AG04450 (cell line): ENCODE results near the gene PRR20C. TPM values are rescaled to one million over a fixed set of nuclear protein-coding genes. Genes with fewer than 3 reads are reported as not detected.

ENCODE experiments used
- CTCF ChIA-PET: fragments of 300-600, 350-600 bp; formaldehyde crosslinking; extraction: SDS; loops from one replicate; lab custom pipeline; 2022; ENCODE audit warnings: antibody characterized with exemption, inconsistent platforms; lab: Charles Lee
- POLR2A ChIA-PET: fragments of 350-600 bp; formaldehyde crosslinking; extraction: SDS; loops from one replicate; lab custom pipeline; 2021; ENCODE audit warnings: antibody characterized with exemption, inconsistent platforms; lab: Yijun Ruan, JAX
- DNase-seq: peaks from one replicate; pipeline ENCODE4 v3.0.0-alpha.2; 2011; ENCODE audit warnings: low read depth, low spot score
- H3K27ac ChIP-seq: one replicate; pipeline ENCODE4 v1.5.1; 2012; ENCODE audit warnings: low read depth, low read length, control low read depth
- H3K27me3 ChIP-seq: one replicate; pipeline ENCODE4 v1.6.0; 2012; ENCODE audit warnings: low read length; ENCODE audit not compliant: control insufficient read depth, insufficient read depth
- H3K4me3 ChIP-seq: 2 replicates; pipeline ENCODE4 v1.5.1; 2011; ENCODE audit warnings: mild to moderate bottlenecking, low read depth, low read length, control low read depth
- H3K9me3 ChIP-seq: 2 replicates; pipeline ENCODE4 v1.5.1; 2012; ENCODE audit warnings: low read length; ENCODE audit not compliant: control insufficient read depth, insufficient read depth
- polyA plus RNA-seq: library from polyadenylated mRNA; depleted of rRNA; stranded (reverse); fragments of >200 nt; gene quantifications from 2 replicates; pipeline ENCODE4 v1.2.3, GENCODE V29; 2011; rRNA removed
- small RNA-seq: library from RNA; depleted of rRNA; stranded (forward); fragments of <200 nt; gene quantifications from one replicate; pipeline ENCODE3, GENCODE V24; 2012; ENCODE audit warnings: low read depth; ENCODE audit not compliant: insufficient read length
- TF ChIP-seq, protein P1 (sequence below): IDR thresholded peaks from 2 replicates; pipeline ENCODE4 v1.5.1; 2011; ENCODE audit warnings: low read depth, low read length, control low read depth, inconsistent platforms

PRR20C gene
- polyA plus RNA-seq, 1 experiment, result not detected

DNA sequence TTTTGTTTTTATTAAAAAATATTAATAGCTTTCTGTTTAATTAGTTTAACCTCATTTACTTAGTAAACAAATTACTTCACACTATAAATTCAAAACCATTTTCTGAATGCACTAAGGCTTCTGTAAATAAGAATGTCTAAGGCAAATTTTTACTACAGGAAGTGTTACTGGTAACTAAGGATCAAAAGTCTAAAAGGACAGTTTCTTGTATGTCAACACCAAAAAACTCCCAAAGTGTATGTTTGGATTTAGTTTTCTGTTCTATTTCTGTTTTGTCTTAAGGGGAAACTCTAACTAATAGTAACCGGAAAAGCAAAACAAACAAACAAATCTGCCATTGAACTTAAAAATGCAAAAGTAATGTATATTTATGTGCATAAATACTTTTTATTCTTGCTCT is 37.8 kb downstream of the PRR20C start:
- CTCF ChIA-PET, result no interaction called here
- no peak overlapping the region for H3K4me3 ChIP-seq
- no peak overlapping the region for H3K27ac ChIP-seq
- no peak for DNase-seq
- H3K9me3 ChIP-seq, result no peaks in the 10 kb centered on the region
- TF ChIP-seq, protein P1, sequence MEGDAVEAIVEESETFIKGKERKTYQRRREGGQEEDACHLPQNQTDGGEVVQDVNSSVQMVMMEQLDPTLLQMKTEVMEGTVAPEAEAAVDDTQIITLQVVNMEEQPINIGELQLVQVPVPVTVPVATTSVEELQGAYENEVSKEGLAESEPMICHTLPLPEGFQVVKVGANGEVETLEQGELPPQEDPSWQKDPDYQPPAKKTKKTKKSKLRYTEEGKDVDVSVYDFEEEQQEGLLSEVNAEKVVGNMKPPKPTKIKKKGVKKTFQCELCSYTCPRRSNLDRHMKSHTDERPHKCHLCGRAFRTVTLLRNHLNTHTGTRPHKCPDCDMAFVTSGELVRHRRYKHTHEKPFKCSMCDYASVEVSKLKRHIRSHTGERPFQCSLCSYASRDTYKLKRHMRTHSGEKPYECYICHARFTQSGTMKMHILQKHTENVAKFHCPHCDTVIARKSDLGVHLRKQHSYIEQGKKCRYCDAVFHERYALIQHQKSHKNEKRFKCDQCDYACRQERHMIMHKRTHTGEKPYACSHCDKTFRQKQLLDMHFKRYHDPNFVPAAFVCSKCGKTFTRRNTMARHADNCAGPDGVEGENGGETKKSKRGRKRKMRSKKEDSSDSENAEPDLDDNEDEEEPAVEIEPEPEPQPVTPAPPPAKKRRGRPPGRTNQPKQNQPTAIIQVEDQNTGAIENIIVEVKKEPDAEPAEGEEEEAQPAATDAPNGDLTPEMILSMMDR, result no peak
- POLR2A ChIA-PET, result no interaction called here
- H3K27me3 ChIP-seq, result no peaks in the 10 kb centered on the region

Small RNAs within 50 kb of the gene (small RNA-seq; reads per million reads assigned to genes)
- gene PRR20FP, result not detected

Other genes starting within 250 kb of the PRR20C start
- gene PRR20A, start 13.1 kb upstream of the PRR20C start, polyA plus RNA-seq, result not detected in 2 replicates
- gene PRR20B, start 6.6 kb upstream of the PRR20C start, polyA plus RNA-seq, result not detected in 2 replicates
- gene PRR20D, start 6.6 kb downstream of the PRR20C start, polyA plus RNA-seq, result not detected in 2 replicates
- gene PRR20E, start 13.1 kb downstream of the PRR20C start, polyA plus RNA-seq, result not detected in 2 replicates